ENCODE data around the gene PREX1. TPM values are rescaled to one million over a fixed set of nuclear protein-coding genes. Genes with fewer than 3 reads are reported as not detected.

The PREX1 gene
- polyA plus RNA-seq, 1 of the 3 experiments (the other 2 are of a cell fraction) = 5.3 TPM

DNA sequence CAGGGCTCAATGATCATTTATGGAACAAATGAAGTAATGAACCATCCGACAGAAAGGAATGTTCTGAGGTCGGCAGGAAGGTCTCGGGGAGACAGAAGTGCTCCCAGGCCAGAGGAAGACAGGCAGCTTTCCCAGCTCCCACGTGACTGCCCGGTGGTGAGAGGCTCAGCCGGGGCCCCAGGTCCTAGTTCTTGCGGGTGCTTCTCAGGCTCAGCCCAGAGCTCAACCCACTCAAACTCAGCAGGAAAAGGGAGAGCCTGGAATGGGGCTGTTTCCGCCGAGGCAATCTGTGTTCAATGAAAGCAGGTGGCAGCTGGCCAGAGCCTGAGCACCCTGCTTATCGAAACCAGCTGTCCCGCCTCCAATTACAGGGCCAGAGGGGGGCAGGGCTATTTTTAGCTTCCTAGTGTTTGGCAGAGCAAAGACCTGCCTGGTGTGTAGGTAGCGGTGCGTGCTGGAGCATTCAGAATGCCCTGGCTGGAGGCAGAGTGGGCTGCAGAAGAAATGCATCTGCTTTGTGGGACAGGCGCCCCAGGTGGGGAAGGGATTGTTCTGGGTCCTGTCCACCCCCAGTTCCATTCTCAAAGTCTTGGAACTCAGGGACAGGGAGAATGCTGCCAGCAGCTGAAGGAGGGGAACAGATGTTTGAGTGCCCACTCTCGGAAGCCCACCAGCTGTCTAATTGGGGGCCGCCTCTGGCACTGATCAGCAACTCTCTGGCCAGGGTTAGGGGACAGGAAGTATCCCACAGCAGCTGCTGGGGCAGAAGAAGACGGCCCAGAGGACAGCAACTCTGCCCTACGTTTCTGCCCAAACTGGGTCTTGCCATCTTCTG lies 145.1 kb downstream of the PREX1 start:
- POLR2A ChIA-PET = interaction anchor here (0.6 to 1.1 kb wide), 5 partner anchors 12 to 1181 kb away, joined by 3 to 7 read pairs (median 3); no protein-coding TSS in a partner anchor
- TF ChIP-seq, protein P1, sequence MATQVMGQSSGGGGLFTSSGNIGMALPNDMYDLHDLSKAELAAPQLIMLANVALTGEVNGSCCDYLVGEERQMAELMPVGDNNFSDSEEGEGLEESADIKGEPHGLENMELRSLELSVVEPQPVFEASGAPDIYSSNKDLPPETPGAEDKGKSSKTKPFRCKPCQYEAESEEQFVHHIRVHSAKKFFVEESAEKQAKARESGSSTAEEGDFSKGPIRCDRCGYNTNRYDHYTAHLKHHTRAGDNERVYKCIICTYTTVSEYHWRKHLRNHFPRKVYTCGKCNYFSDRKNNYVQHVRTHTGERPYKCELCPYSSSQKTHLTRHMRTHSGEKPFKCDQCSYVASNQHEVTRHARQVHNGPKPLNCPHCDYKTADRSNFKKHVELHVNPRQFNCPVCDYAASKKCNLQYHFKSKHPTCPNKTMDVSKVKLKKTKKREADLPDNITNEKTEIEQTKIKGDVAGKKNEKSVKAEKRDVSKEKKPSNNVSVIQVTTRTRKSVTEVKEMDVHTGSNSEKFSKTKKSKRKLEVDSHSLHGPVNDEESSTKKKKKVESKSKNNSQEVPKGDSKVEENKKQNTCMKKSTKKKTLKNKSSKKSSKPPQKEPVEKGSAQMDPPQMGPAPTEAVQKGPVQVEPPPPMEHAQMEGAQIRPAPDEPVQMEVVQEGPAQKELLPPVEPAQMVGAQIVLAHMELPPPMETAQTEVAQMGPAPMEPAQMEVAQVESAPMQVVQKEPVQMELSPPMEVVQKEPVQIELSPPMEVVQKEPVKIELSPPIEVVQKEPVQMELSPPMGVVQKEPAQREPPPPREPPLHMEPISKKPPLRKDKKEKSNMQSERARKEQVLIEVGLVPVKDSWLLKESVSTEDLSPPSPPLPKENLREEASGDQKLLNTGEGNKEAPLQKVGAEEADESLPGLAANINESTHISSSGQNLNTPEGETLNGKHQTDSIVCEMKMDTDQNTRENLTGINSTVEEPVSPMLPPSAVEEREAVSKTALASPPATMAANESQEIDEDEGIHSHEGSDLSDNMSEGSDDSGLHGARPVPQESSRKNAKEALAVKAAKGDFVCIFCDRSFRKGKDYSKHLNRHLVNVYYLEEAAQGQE (IDR thresholded peaks at IDR 0.05; ENCODE audit: low read depth, low read length) = 0 out of 2 replicates have a peak, but pooled peaks have one; percentile 40
- TF ChIP-seq ELF1 (IDR thresholded peaks at IDR 0.05) (peak; percentile 19; the same call in 1 of the 2 replicates), RFX5 (IDR thresholded peaks at IDR 0.05; ENCODE audit: low read length) (no peak), RXRA (IDR thresholded peaks at IDR 0.05; ENCODE audit: borderline replicate concordance, low read depth) (peak; percentile 83; the same call in 1 of the 2 replicates), NFIC (IDR thresholded peaks at IDR 0.05; ENCODE audit: borderline replicate concordance) (peak; percentile 97), FOSL2 (IDR thresholded peaks at IDR 0.05; ENCODE audit: borderline replicate concordance, low read depth) (no peak), MEF2A (IDR thresholded peaks at IDR 0.05; ENCODE audit: borderline replicate concordance, low read depth) (peak; percentile 99), RCOR1 (IDR thresholded peaks at IDR 0.05; ENCODE audit: low read length) (peak; percentile 87), YY1 (IDR thresholded peaks at IDR 0.05; ENCODE audit: low read depth) (0 out of 2 replicates have a peak, but pooled peaks have one; percentile 20), NRF1 (IDR thresholded peaks at IDR 0.05; ENCODE audit: low read depth, low read length) (no peak), MXI1 (IDR thresholded peaks at IDR 0.05; ENCODE audit: low read depth, low read length) (peak; percentile 92), EP300 (IDR thresholded peaks at IDR 0.05; ENCODE audit: borderline replicate concordance in 1 of 2, low read depth in 1 of 2, low read length in 1 of 2) (peak; percentile 86 to 89), CHD2 (IDR thresholded peaks at IDR 0.05; ENCODE audit: low read length, partially characterized antibody) (peak; percentile 94), GABPA (IDR thresholded peaks at IDR 0.05; ENCODE audit: low read depth) (peak; percentile 37; the same call in 1 of the 2 replicates), SMC3 (IDR thresholded peaks at IDR 0.05; ENCODE audit: low read depth, low read length) (no peak), TCF12 (IDR thresholded peaks at IDR 0.05) (peak; percentile 99)
- TF ChIP-seq, protein P2, sequence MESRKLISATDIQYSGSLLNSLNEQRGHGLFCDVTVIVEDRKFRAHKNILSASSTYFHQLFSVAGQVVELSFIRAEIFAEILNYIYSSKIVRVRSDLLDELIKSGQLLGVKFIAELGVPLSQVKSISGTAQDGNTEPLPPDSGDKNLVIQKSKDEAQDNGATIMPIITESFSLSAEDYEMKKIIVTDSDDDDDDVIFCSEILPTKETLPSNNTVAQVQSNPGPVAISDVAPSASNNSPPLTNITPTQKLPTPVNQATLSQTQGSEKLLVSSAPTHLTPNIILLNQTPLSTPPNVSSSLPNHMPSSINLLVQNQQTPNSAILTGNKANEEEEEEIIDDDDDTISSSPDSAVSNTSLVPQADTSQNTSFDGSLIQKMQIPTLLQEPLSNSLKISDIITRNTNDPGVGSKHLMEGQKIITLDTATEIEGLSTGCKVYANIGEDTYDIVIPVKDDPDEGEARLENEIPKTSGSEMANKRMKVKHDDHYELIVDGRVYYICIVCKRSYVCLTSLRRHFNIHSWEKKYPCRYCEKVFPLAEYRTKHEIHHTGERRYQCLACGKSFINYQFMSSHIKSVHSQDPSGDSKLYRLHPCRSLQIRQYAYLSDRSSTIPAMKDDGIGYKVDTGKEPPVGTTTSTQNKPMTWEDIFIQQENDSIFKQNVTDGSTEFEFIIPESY (IDR thresholded peaks at IDR 0.05; ENCODE audit: borderline replicate concordance, low read depth) = peak; percentile 57; the same call in 1 of the 2 replicates
- TF ChIP-seq, protein P3, sequence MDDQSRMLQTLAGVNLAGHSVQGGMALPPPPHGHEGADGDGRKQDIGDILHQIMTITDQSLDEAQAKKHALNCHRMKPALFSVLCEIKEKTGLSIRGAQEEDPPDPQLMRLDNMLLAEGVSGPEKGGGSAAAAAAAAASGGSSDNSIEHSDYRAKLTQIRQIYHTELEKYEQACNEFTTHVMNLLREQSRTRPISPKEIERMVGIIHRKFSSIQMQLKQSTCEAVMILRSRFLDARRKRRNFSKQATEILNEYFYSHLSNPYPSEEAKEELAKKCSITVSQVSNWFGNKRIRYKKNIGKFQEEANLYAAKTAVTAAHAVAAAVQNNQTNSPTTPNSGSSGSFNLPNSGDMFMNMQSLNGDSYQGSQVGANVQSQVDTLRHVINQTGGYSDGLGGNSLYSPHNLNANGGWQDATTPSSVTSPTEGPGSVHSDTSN (IDR thresholded peaks at IDR 0.05) = peak; percentile 66
- TF ChIP-seq, protein P4, sequence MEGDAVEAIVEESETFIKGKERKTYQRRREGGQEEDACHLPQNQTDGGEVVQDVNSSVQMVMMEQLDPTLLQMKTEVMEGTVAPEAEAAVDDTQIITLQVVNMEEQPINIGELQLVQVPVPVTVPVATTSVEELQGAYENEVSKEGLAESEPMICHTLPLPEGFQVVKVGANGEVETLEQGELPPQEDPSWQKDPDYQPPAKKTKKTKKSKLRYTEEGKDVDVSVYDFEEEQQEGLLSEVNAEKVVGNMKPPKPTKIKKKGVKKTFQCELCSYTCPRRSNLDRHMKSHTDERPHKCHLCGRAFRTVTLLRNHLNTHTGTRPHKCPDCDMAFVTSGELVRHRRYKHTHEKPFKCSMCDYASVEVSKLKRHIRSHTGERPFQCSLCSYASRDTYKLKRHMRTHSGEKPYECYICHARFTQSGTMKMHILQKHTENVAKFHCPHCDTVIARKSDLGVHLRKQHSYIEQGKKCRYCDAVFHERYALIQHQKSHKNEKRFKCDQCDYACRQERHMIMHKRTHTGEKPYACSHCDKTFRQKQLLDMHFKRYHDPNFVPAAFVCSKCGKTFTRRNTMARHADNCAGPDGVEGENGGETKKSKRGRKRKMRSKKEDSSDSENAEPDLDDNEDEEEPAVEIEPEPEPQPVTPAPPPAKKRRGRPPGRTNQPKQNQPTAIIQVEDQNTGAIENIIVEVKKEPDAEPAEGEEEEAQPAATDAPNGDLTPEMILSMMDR (IDR thresholded peaks at IDR 0.05) = no peak
- TF ChIP-seq, protein P5, sequence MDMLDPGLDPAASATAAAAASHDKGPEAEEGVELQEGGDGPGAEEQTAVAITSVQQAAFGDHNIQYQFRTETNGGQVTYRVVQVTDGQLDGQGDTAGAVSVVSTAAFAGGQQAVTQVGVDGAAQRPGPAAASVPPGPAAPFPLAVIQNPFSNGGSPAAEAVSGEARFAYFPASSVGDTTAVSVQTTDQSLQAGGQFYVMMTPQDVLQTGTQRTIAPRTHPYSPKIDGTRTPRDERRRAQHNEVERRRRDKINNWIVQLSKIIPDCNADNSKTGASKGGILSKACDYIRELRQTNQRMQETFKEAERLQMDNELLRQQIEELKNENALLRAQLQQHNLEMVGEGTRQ (IDR thresholded peaks at IDR 0.05; ENCODE audit: borderline replicate concordance, low read depth, low read length) = peak; percentile 61; the same call in 1 of the 2 replicates
- TF ChIP-seq, protein P6, sequence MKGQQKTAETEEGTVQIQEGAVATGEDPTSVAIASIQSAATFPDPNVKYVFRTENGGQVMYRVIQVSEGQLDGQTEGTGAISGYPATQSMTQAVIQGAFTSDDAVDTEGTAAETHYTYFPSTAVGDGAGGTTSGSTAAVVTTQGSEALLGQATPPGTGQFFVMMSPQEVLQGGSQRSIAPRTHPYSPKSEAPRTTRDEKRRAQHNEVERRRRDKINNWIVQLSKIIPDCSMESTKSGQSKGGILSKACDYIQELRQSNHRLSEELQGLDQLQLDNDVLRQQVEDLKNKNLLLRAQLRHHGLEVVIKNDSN (IDR thresholded peaks at IDR 0.05; ENCODE audit: borderline replicate concordance, low read depth) = peak; percentile 89

More for the DNA sequence above, 145.1 kb downstream of the PREX1 start:
- Histone ChIP-seq H3K4me2 (peak overlapping the region; percentile 79), H3K4me3 (ENCODE audit: low read depth in 2 of 2, low read length in 1 of 2) (peak overlapping the region; percentile 25 to 46; a peak in 3 of 4 replicates), H3K27me3 (ENCODE audit: insufficient read depth) (no peaks in the 10 kb centered on the region), H3K9me2 (no peaks in the 10 kb centered on the region), H3K36me3 (replicated peaks in 1 of 2; ENCODE audit: control insufficient read depth in 1 of 2, insufficient read depth in 2 of 2, low read length in 1 of 2) (no peaks in the 10 kb centered on the region), H2AFZ (ENCODE audit: low read depth) (peak overlapping the region; percentile 80), H3K27ac (ENCODE audit: low read depth in 2 of 2, low read length in 1 of 2) (peak overlapping the region; percentile 85 to 97), H3F3A (replicated peaks; ENCODE audit: insufficient read depth) (peaks cover 5% of the 10 kb centered on the region), H3K9me3 (no peaks in the 10 kb centered on the region), H4K20me1 (ENCODE audit: insufficient read depth) (no peaks in the 10 kb centered on the region), H3K79me2 (ENCODE audit: insufficient read depth) (no peaks in the 10 kb centered on the region), H3K9ac (peak overlapping the region; percentile 34; the same call in 1 of the 2 replicates), H3K4me1 (ENCODE audit: control insufficient read depth in 1 of 2, insufficient read depth in 2 of 2, low read depth in 1 of 2, low read length in 1 of 2) (peaks cover 52 to 64% of the 10 kb centered on the region in 2 experiments)
- CTCF ChIA-PET = interaction anchor here (1.1 to 4.1 kb wide), 4 partner anchors 20 to 222 kb away, joined by 3 to 32 read pairs (median 4); no protein-coding TSS in a partner anchor
- DNase-seq = peak; percentile 93
- WGBS (ENCODE audit: low lambda C conversion rate) = 26% methylated on average over 16 of the region's 18 CpGs
